Upper lobe of right lung (tissue), 1 donor: Measurements from ENCODE around the gene ZNF765. TPM values are rescaled to one million over a fixed set of nuclear protein-coding genes. Genes with fewer than 3 reads are reported as not detected.
"Not testable (repeated sequence)": the region's sequence is repeated elsewhere in the genome, so short reads cannot be mapped to it uniquely, and the experiment has no call there.

Source experiments
- ATAC-seq: fragments of 200-7000 bp; cut with Tn5 transposase; one replicate; pipeline ENCODE4 v1.9.1; 2020; ENCODE audit warnings: mild to moderate bottlenecking, moderate library complexity
- DNase-seq: peaks from one replicate; pipeline ENCODE4 v3.0.0-alpha.2; 2020
- H3K27ac ChIP-seq: fragments of 200-600 bp; one replicate; pipeline ENCODE4 v1.8.0; 2022
- H3K27me3 ChIP-seq: fragments of 200-600 bp; one replicate; pipeline ENCODE4 v1.8.0; 2022; ENCODE audit warnings: mild to moderate bottlenecking
- H3K36me3 ChIP-seq: fragments of 200-600 bp; one replicate; pipeline ENCODE4 v1.8.0; 2022
- H3K4me1 ChIP-seq: fragments of 200-600 bp; one replicate; pipeline ENCODE4 v1.8.0; 2022
- H3K4me3 ChIP-seq: fragments of 200-600 bp; one replicate; pipeline ENCODE4 v1.8.0; 2022; ENCODE audit warnings: mild to moderate bottlenecking
- H3K9me3 ChIP-seq: fragments of 200-600 bp; one replicate; pipeline ENCODE4 v1.8.0; 2022
- intact Hi-C: fragments of 100-400 bp; cut with DNase I; formaldehyde crosslinking; loops from one replicate; pipeline ENCODE4 v1.11.0; 2022
- total RNA-seq: library from RNA; stranded (reverse); fragmentation: NEBNext Ultra II Directional; extraction: Animal tissue kit (Norgen Biotek cat#: 25700); gene quantifications from one replicate; pipeline ENCODE4 v1.2.1, GENCODE V29; 2021
- TF ChIP-seq, protein P1 (sequence below): fragments of 200-600 bp; IDR thresholded peaks from one replicate; pipeline ENCODE4 v1.8.0; 2022; ENCODE audit warnings: antibody characterized with exemption
- donor health status: DM: no; HTN: yes; CAD: no; lungs with severe emphysema.

ZNF765 gene
- total RNA-seq, 1 donor from 2014 or later, result 12.4 TPM

GRCh38 chr19:53462861-53463260, 67.9 kb downstream of the ZNF765 start:
- TF ChIP-seq, protein P1, sequence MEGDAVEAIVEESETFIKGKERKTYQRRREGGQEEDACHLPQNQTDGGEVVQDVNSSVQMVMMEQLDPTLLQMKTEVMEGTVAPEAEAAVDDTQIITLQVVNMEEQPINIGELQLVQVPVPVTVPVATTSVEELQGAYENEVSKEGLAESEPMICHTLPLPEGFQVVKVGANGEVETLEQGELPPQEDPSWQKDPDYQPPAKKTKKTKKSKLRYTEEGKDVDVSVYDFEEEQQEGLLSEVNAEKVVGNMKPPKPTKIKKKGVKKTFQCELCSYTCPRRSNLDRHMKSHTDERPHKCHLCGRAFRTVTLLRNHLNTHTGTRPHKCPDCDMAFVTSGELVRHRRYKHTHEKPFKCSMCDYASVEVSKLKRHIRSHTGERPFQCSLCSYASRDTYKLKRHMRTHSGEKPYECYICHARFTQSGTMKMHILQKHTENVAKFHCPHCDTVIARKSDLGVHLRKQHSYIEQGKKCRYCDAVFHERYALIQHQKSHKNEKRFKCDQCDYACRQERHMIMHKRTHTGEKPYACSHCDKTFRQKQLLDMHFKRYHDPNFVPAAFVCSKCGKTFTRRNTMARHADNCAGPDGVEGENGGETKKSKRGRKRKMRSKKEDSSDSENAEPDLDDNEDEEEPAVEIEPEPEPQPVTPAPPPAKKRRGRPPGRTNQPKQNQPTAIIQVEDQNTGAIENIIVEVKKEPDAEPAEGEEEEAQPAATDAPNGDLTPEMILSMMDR, result no peak
- no peak for ATAC-seq
- Histone ChIP-seq H3K4me1 (peaks cover 5% of the 10 kb centered on the region), H3K36me3 (no peaks in the 10 kb centered on the region), H3K27me3 (no peaks in the 10 kb centered on the region), H3K9me3 (no peaks in the 10 kb centered on the region), H3K4me3 (no peak overlapping the region), H3K27ac (no peak overlapping the region)
- no peak for DNase-seq
- intact Hi-C loops, result no loop called here

GRCh38 chr19:53463263-53463662, 68.3 kb downstream of the ZNF765 start:
- Histone ChIP-seq H3K27ac (no peak overlapping the region), H3K9me3 (no peaks in the 10 kb centered on the region), H3K4me3 (no peak overlapping the region), H3K27me3 (no peaks in the 10 kb centered on the region), H3K4me1 (peaks cover 6% of the 10 kb centered on the region), H3K36me3 (no peaks in the 10 kb centered on the region)
- peak; percentile 64 for DNase-seq
- ATAC-seq, result peak; percentile 43
- TF ChIP-seq, protein P1, result no peak
- intact Hi-C loops, result no loop called here

GRCh38 chr19:53466726-53467484, 72.0 kb downstream of the ZNF765 start:
- no peaks in the 10 kb centered on the region for H3K27me3 ChIP-seq
- no peaks in the 10 kb centered on the region for H3K9me3 ChIP-seq
- intact Hi-C loops, result no loop called here
- TF ChIP-seq, protein P1, result no peak
- peaks cover 8% of the 10 kb centered on the region for H3K4me1 ChIP-seq
- H3K27ac ChIP-seq, result peak overlapping the region; percentile 85
- DNase-seq (no peak), ATAC-seq (peak; percentile 7)
- no peaks in the 10 kb centered on the region for H3K36me3 ChIP-seq
- peak overlapping the region; percentile 76 for H3K4me3 ChIP-seq

DNA sequence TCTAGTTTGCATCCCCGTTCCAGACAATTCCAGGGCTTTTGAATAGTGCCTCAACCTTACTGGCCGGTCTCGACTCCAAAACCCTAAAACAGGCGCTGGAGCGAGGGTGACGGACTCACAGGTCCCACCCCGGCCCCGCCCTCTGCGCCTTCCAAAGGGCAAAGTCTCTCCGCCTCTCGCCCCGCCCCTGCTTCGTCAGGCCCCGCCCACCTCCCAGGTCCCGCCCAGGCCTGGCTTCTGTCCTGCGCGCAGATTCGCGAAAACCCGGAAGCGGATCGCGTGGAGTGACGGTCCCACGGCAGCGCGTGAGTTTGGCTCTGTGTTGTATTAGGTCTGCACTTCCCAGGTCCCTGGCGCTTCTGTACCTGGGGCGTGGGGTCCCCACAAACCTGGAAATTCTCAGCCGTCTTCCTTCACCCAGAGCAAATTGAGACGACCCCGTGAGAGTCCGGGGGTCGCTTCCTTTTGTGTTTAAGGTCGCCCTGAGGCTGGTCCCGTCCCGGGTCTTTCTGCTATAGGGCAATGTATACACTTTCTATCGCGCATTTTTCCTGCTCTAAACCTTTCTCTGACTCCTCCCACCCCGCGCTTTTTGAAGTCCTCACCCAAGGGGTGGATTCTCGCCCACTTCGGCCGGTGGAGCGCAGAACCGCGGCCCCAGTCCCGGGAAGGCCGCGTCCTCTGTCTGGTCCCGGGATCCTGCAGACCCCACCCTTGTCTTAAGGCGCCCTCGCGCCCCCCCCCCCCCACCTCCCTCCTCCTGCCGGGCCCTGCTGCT, 72.7 kb downstream of the ZNF765 start, which contains the start of gene ZNF813:
ZNF813 (plus strand) TSS at position 249 of the 778 bp plus-strand sequence. CDS start 16,090 bp downstream, outside the sequence.
- Histone ChIP-seq H3K9me3 (no peaks in the 10 kb centered on the region), H3K27me3 (no peaks in the 10 kb centered on the region), H3K36me3 (no peaks in the 10 kb centered on the region), H3K27ac (peak within 1 kb of the TSS; percentile 85), H3K4me1 (peaks cover 8% of the 10 kb centered on the region), H3K4me3 (peak within 1 kb of the TSS; percentile 76)
- ATAC-seq, result peak; percentile 100
- DNase-seq, result peak; percentile 98
- TF ChIP-seq, protein P1, result no peak
- intact Hi-C loops, result no loop called here

DNA sequence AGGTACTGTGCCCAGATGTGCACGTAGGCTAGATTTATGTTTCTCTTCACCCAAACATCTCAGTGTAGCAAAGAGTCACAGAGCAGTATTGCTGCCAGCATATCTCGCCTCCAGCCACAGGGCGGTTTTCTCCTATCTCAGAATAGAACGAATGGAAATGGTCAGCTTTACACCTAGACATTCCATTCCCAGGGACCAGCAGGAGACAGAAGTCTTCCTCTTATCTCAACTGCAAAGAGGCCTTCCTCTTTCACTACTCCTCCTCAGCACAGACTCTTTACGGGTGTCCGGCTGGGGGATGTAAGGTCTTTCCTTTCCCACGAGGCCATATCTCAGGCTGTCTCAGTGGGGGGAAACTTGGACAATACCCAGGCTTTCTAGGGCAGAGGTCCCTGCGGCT, 73.7 kb downstream of the ZNF765 start:
- H3K27ac ChIP-seq, ATAC-seq: not testable (repeated sequence)

DNA sequence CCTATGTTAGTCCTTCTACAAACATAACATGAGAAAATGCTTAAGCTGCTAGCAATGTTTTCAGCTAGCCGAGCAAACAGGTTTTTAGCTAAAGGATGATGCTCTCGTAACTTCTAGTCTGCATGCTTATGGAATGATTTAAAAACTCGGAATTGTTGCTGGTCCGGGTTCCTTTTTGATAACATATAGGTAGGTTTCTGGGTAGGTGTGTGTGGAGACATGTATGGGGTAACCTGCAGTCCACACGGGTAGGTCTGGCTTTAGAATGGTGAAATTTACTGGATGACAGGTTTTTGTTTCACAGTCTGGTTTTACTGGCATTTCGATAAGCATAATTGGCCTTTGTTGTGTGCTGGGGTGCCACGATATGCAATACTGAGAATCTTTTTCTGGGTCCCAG, 77.0 kb downstream of the ZNF765 start:
- Histone ChIP-seq H3K4me1 (peaks cover 5% of the 10 kb centered on the region), H3K36me3 (no peaks in the 10 kb centered on the region), H3K27ac (no peak overlapping the region), H3K4me3 (no peak overlapping the region), H3K9me3 (no peaks in the 10 kb centered on the region), H3K27me3 (no peaks in the 10 kb centered on the region)
- DNase-seq, result no peak
- TF ChIP-seq, protein P1, result no peak
- no peak for ATAC-seq
- intact Hi-C loops, result no loop called here

More for the DNA sequence above, 73.7 kb downstream of the ZNF765 start:
- H3K36me3 ChIP-seq, H3K4me1 ChIP-seq, H3K9me3 ChIP-seq, DNase-seq, H3K27me3 ChIP-seq, intact Hi-C loops: not testable (repeated sequence)
- peak overlapping the region; percentile 76 for H3K4me3 ChIP-seq

- H3K27ac ChIP-seq, H3K9me3 ChIP-seq, ATAC-seq, H3K4me3 ChIP-seq, DNase-seq, intact Hi-C loops, H3K4me1 ChIP-seq, H3K27me3 ChIP-seq: not testable (repeated sequence)
- peaks cover 13% of the 10 kb centered on the region for H3K36me3 ChIP-seq
These were observed 79.9 kb downstream of the ZNF765 start for GRCh38 chr19:53474832-53475231.

DNA sequence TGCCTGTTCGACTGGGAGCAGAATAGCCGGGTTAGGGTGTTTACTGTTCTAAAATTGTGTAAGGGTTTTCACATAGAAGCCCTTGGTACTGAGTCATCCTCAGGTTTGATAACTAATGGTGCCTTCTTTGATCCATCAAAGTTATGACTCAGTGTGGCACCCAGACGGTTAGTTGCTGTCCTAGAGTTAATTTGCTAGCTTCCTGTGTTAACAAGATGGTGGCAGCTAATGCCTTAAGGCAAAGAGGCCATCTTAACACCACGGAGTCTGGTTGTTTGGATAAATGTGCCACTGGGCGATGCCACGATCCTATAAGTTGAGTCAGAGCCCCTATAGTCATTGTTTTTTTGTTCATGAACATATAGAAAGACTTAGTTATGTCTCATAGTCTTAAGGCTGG, 80.5 kb downstream of the ZNF765 start:
- H3K9me3 ChIP-seq, result peaks cover 13% of the 10 kb centered on the region
- H3K36me3 ChIP-seq, result peaks cover 13% of the 10 kb centered on the region
- H3K4me1 ChIP-seq, H3K27ac ChIP-seq, H3K27me3 ChIP-seq, DNase-seq, ATAC-seq, H3K4me3 ChIP-seq, intact Hi-C loops: not testable (repeated sequence)
